Activated naive CD8-positive, alpha-beta T cell treated with anti-CD3 and anti-CD28 coated beads, Interleukin-2, amount 50 U/mL, for 16 hours (primary cell): ENCODE results near the gene IPO11.
"Not testable (repeated sequence)": the region's sequence is repeated elsewhere in the genome, so short reads cannot be mapped to it uniquely, and the experiment has no call there.

Experiments used
- DNase-seq: peaks from one replicate; pipeline ENCODE4 v3.0.0-alpha.2; 2020; ENCODE audit warnings: low read depth, low spot score

IPO11 gene

DNA sequence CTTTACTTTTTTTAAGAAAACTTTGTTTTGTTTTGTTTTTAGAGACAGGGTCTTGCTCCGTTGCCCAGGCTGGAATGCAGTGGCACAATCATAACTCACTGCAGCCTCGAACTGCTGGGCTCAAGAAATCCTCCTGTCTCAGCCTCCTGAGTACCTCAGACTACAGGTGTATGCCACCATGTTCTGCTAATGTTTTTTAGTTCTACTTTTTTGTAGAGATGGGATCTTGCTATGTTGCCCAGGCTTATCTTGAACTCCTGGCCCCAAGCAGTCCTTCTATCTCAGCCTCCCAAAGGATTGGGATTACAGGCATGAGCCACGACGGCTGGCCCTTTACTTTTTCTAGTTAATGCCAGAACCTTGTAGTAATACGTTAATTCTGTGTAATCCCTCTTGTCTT lies 36.0 kb downstream of the IPO11 start:
- no peak for DNase-seq

DNA sequence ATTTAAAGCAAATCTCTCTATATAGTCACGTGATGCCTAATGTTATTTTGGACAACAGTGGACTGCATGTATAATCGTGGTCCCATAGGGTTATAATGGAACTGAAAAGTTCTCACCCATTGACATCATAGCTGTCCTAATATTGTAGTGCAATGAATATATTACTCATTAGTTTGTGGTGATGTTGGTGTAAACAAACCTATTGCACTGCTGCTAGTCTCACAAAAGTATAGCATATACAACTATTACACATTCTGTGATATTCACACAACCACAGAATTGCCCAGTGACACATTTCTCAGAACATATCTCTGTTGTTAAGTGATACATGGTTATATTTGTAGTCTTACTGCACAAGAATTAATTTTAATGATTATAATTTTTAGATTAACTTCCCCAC lies 37.7 kb downstream of the IPO11 start:
- no peak for DNase-seq

GRCh38 chr5:62457071-62457470 lies 44.5 kb downstream of the IPO11 start:
- no peak for DNase-seq

GRCh38 chr5:62460578-62460983 lies 48.0 kb downstream of the IPO11 start:
- no peak for DNase-seq

DNA sequence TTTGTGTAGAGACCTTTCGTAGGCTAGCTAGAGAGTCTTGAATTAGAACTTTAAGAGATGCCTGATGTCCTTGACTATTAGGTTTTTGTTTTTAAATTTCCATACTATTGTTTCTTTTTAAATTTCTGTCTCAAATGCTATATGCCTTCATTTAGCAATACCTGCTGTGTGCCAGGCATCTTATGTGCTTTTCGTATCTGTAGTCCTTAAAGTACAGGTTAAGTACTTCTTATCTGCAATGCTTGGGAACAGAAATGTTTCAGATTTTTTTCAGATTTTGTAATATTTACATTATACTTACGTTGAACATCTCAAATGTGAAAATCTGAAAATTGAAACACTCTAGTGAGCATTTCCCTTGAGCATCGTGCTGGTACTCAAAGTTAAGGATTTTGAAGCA lies 49.0 kb downstream of the IPO11 start:
- DNase-seq, result no peak

GRCh38 chr5:62465985-62466925 lies 53.7 kb downstream of the IPO11 start:
- DNase-seq, result no peak

GRCh38 chr5:62473209-62473608 lies 60.6 kb downstream of the IPO11 start:
- DNase-seq, result no peak

DNA sequence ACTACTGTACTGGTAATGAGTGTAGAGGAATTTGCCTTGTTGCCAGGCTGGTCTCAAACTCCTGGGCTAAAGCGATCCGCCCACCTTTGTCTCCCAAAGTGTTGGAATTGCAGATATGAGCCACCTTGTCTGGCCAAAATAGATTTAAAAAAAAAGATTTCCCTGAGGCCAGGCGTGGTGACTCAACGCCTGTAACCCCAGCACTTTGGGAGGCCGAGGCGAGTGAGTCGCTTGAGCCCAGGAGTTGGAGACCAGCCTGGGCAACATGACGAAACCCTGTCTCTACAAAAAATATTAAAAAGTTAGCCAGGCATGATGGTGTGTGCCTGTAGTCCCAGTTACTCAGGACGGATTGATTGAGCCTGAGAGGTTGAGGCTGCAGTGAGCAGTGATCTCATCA lies 62.5 kb downstream of the IPO11 start:
- DNase-seq, result no peak

- no peak for DNase-seq
These were observed 65.2 kb downstream of the IPO11 start for GRCh38 chr5:62477801-62478200.

GRCh38 chr5:62483556-62483955 lies 71.0 kb downstream of the IPO11 start:
- DNase-seq, result no peak

- no peak for DNase-seq
These were observed 74.1 kb downstream of the IPO11 start for GRCh38 chr5:62486672-62487071.

GRCh38 chr5:62488531-62488930 lies 76.0 kb downstream of the IPO11 start:
- DNase-seq, result no peak

DNA sequence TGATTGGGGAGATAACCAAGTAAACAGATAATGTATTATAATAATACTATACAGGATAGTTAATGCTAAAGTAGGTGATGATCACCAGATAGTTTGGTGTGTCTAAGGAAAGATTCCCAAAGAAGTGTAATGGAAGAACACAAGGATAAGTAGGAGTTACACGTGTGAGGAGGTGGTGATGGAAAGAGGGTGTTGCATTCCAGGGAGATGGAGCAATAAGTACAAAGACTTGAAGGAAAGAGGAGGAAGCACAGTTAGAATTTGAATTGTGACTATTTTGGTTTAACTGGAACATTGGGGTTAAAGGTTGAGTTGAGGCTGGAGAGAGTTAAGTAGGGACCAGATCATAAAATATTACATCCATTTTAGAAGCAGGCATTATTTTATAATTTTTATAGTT lies 76.9 kb downstream of the IPO11 start:
- DNase-seq, result no peak

DNA sequence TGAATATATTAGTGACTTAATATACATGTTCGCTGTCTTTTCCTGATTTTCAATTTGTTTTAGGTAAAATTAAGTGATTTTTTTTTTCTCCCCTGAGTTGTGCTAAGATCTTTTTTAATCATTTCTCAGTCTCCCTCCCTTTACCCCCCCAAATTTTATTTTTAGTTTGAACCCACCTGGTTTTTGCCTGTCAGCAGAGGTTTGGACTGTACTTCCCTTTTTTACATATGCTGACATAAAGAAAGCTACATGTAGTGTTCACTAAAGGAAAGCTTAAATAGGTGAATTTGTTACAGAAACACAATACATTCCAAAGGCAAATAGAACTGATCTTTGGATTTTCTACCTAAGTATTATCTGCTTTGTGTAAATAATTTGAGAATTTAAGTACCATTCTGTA lies 82.2 kb downstream of the IPO11 start:
- DNase-seq, result no peak

DNA sequence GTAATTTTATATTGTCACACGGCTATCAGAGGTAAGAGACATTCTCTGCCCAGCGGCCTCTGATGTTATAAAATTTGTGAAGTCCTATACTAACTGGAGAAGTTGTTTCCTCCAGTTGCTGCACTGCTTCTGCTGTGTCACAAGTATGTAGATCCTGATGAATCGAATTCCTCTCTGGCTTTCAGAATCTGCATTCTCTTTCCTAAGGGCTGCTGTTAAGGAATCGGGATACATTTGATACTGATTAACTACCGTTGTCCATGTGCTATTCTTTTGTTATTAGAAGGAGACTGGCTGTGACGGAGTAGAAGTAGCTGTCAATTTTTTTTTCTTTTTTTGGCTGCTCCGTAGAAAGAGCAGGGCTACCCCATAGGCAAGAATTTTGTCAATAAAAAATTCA lies 84.3 kb downstream of the IPO11 start:
- DNase-seq, result no peak

DNA sequence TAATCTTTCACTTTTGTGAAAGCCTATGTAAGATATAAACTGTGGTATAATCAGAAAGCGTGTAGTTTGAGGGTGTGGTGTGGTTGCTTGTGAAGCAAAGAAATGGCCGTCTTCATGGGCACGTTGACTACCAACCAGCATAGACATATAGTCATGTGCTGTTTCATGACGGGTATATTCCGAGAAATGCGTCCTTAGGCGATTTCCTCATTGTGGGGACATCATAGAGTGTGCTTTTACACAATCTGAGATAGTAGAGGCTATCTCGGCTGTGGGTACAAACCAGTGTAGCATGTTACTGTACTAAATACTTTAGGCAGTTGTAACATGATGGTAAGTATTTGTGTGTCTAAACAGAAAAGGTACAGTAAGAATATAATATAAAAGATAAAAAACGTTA lies 86.4 kb downstream of the IPO11 start:
- DNase-seq, result no peak

- DNase-seq, result no peak
These were observed 87.2 kb downstream of the IPO11 start for GRCh38 chr5:62499756-62500155.

DNA sequence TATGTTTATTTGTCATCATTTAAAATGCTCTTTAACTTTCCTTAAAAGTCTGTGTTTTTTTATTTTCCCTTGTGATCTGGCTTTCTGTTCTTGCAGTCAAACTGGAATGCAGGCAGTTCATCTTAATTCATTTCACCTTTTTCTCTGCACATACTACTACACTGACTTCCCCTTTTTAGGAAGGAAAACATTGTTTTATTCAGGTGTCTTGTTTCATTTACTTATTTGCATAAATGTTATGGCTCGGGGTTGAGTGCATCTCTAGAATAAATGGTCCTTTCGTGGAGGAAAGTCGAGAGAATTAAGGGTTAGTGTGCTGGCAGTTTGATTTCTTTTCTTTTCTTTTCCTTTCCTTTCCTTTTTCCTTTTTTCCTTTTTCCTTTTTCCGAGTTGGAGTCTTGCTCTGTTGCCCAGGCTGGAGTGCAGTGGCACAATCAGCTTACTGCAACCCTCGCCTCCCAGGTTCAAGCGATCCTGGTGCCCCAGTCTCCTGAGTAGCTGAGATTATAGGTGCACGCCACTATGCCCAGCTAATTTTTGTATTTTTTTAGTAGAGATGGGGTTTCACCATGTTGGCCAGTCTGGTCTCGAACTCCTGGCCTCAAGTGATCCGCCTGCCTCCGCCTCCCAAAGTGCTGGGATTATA lies 90.0 kb downstream of the IPO11 start:
- no peak for DNase-seq

DNA sequence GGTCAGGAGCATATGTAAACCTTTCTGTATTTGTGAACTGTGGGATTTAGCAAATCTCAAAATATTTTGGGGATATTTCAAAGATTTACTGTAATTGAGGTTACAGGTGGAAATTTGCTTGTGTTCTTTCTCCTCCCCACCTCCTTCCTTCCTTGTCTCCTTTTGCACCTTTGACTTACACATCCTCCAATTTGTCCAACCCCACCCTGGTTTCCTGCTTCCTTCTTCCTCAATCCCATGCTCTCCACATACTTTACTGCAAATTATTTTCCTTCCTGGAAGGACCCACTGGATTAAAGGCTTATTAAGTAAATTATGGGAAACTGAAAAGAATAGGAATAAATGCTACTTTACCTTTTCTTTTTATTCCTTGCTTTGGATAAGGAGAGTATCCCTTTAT lies 91.6 kb downstream of the IPO11 start:
- DNase-seq, result no peak

- no peak for DNase-seq
These were observed 94.3 kb downstream of the IPO11 start for GRCh38 chr5:62506659-62507460.

GRCh38 chr5:62508760-62509159 lies 96.2 kb downstream of the IPO11 start:
- not testable (repeated sequence) for DNase-seq

DNA sequence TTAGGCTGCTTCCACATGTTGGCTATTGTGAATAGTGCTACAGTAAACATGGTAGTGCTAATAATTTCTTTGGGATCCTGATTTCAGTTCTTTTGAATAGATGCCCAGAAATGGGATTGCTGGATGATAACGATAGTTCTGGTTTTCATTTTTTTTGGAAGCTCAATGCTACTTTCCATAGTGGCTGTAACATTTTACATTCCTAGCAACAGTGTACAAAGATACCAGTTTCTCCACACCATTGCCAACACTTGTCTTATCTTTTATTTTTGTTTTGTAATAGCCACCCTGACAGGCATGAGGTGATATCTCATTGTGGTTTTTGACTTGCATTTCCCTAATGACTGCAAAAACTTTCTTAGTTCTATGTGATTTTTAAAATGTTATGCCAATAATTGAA lies 97.2 kb downstream of the IPO11 start:
- DNase-seq, result no peak
